ENCODE results near the gene FAM234B.

Gene FAM234B

DNA sequence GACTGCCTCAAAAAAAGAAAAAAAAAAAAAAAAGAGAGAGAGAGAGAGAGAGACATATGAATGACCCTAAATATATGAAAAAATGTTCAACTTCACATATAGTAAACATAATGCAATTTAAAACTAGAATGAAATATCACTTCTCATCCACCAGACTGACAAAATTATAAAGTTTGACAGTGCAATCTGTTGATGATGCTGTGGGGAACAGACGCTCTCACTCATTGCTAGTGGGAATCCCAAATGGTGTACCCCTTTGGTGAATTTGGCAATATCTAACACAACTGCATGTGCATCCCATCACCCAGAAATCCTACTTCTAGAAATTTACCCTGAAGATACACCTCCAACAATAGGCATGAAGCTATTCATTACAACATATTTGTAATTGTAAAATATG is 61.6 kb downstream of the FAM234B start:
- Histone ChIP-seq H3K9ac (ENCODE audit: low read length) (no peak overlapping the region), H2AFZ (ENCODE audit: low read depth, low read length, severe bottlenecking) (no peak overlapping the region), H3K36me3 (ENCODE audit: low read length) (no peaks in the 10 kb centered on the region), H3K27me3 (ENCODE audit: low read length) (no peaks in the 10 kb centered on the region), H3K9me3 (ENCODE audit: insufficient read depth, low read length) (no peaks in the 10 kb centered on the region), H4K20me1 (ENCODE audit: low read depth, low read length) (no peaks in the 10 kb centered on the region), H3F3A (ENCODE audit: insufficient read depth) (no peaks in the 10 kb centered on the region), H3K79me2 (ENCODE audit: insufficient read depth, low read length) (no peaks in the 10 kb centered on the region), H3K27ac (ENCODE audit: low read depth, low read length) (no peak overlapping the region), H3K4me2 (ENCODE audit: low read depth, low read length, poor library complexity, severe bottlenecking) (no peak overlapping the region), H3K4me3 (ENCODE audit: insufficient read depth, low read length, poor library complexity, severe bottlenecking) (no peak overlapping the region), H3K9me2 (replicated peaks; ENCODE audit: insufficient read depth, low read length) (no peaks in the 10 kb centered on the region)
- TF ChIP-seq EZH2phosphoT487 (conservative IDR thresholded peaks at IDR 0.05; ENCODE audit: low read length) (no peak), CTCF (IDR thresholded peaks at IDR 0.05; ENCODE audit: insufficient read depth, low read length, poor library complexity, severe bottlenecking) (no peak)

- H3K79me2 ChIP-seq (ENCODE audit: insufficient read depth, low read length): no peaks in the 10 kb centered on the region
- no peaks in the 10 kb centered on the region for H3K9me3 ChIP-seq (ENCODE audit: insufficient read depth, low read length)
- no peaks in the 10 kb centered on the region for H3F3A ChIP-seq (ENCODE audit: insufficient read depth)
- no peaks in the 10 kb centered on the region for H3K9me2 ChIP-seq (replicated peaks; ENCODE audit: insufficient read depth, low read length)
- H3K4me3 ChIP-seq (ENCODE audit: insufficient read depth, low read length, poor library complexity, severe bottlenecking): no peak overlapping the region
- H3K36me3 ChIP-seq (ENCODE audit: low read length): no peaks in the 10 kb centered on the region
- H3K27me3 ChIP-seq (ENCODE audit: low read length): no peaks in the 10 kb centered on the region
- H4K20me1 ChIP-seq (ENCODE audit: low read depth, low read length): no peaks in the 10 kb centered on the region
- TF ChIP-seq EZH2phosphoT487 (conservative IDR thresholded peaks at IDR 0.05; ENCODE audit: low read length) (no peak), CTCF (IDR thresholded peaks at IDR 0.05; ENCODE audit: insufficient read depth, low read length, poor library complexity, severe bottlenecking) (no peak)
- H3K9ac ChIP-seq (ENCODE audit: low read length): no peak overlapping the region
- H3K27ac ChIP-seq (ENCODE audit: low read depth, low read length): no peak overlapping the region
- H3K4me2 ChIP-seq (ENCODE audit: low read depth, low read length, poor library complexity, severe bottlenecking): no peak overlapping the region
- H2AFZ ChIP-seq (ENCODE audit: low read depth, low read length, severe bottlenecking): no peak overlapping the region
These were observed 62.5 kb downstream of the FAM234B start for GRCh38 chr12:13106666-13107065.

DNA sequence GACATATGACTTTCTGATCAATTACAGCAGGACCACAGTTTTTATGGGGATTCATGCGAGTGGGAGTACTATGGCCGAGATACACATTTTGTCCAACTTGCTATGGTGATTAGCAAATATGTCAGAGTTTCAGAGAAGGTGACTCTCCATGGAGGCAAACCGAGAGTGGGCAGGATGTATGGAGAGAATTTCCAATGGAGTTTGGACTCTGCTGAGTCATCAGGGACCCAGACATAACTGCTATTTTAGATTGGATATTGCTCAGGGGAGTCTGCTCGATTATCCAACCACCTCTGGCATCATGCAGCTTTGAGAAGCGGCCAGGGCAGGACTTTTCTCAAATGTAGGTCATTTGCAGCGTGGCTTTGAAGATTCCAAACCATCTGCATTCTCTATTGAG is 68.8 kb downstream of the FAM234B start:
- no peaks in the 10 kb centered on the region for H4K20me1 ChIP-seq (ENCODE audit: low read depth, low read length)
- no peak overlapping the region for H2AFZ ChIP-seq (ENCODE audit: low read depth, low read length, severe bottlenecking)
- H3K9me3 ChIP-seq (ENCODE audit: insufficient read depth, low read length): no peaks in the 10 kb centered on the region
- no peaks in the 10 kb centered on the region for H3K27me3 ChIP-seq (ENCODE audit: low read length)
- no peaks in the 10 kb centered on the region for H3K79me2 ChIP-seq (ENCODE audit: insufficient read depth, low read length)
- no peaks in the 10 kb centered on the region for H3K9me2 ChIP-seq (replicated peaks; ENCODE audit: insufficient read depth, low read length)
- H3F3A ChIP-seq (ENCODE audit: insufficient read depth): no peaks in the 10 kb centered on the region
- TF ChIP-seq EZH2phosphoT487 (conservative IDR thresholded peaks at IDR 0.05; ENCODE audit: low read length) (no peak), CTCF (IDR thresholded peaks at IDR 0.05; ENCODE audit: insufficient read depth, low read length, poor library complexity, severe bottlenecking) (no peak)
- H3K36me3 ChIP-seq (ENCODE audit: low read length): no peaks in the 10 kb centered on the region
- H3K9ac ChIP-seq (ENCODE audit: low read length): no peak overlapping the region
- no peak overlapping the region for H3K27ac ChIP-seq (ENCODE audit: low read depth, low read length)
- no peak overlapping the region for H3K4me3 ChIP-seq (ENCODE audit: insufficient read depth, low read length, poor library complexity, severe bottlenecking)
- H3K4me2 ChIP-seq (ENCODE audit: low read depth, low read length, poor library complexity, severe bottlenecking): no peak overlapping the region

Data from SU-DHL-6 (cell line).